ENCODE data around the gene ATXN1.

DNA sequence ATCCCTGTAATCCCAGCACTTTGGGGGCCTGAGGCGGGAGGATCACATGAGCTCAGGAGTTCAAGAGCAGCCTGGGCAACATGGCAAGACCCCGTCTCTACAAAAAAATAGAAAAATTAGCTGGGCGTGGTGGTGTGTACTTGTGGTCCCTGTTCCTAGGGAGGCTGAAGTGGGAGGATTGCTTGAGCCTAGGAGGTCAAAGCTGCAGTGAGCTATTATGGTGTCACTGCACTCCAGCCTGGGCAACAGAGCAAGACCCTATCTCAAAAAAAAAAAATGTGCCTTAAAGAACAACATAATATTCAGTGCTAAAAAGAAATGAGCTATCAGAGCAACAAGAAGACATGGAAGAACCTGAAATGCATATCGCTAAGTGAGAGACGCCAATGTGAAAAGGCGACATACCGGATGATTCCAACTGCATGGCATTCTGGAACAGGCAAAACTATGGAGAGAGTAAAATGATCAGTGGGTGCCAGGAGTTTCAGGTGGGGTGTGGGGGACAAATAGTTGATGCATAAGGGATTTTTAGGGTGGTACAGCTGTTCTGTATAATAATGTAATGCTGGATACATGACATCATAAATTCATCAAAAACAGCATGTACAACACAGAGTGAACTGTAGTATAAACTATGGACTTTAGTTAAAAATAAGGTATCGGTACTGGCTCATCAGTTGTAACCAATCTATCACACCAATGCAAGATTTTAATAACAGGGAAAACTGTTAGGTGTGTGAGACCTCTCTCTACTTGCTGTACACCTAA, 442.1 kb downstream of the ATXN1 start:
- TF ChIP-seq, protein P1, sequence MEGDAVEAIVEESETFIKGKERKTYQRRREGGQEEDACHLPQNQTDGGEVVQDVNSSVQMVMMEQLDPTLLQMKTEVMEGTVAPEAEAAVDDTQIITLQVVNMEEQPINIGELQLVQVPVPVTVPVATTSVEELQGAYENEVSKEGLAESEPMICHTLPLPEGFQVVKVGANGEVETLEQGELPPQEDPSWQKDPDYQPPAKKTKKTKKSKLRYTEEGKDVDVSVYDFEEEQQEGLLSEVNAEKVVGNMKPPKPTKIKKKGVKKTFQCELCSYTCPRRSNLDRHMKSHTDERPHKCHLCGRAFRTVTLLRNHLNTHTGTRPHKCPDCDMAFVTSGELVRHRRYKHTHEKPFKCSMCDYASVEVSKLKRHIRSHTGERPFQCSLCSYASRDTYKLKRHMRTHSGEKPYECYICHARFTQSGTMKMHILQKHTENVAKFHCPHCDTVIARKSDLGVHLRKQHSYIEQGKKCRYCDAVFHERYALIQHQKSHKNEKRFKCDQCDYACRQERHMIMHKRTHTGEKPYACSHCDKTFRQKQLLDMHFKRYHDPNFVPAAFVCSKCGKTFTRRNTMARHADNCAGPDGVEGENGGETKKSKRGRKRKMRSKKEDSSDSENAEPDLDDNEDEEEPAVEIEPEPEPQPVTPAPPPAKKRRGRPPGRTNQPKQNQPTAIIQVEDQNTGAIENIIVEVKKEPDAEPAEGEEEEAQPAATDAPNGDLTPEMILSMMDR (IDR thresholded peaks at IDR 0.05): no peak
- TF ChIP-seq POLR2A (IDR thresholded peaks at IDR 0.05; ENCODE audit: low read depth): no peak
